HG02798 (cell line): ENCODE results near the gene BEST2.
"Not testable (repeated sequence)": the region's sequence is repeated elsewhere in the genome, so short reads cannot be mapped to it uniquely, and the experiment has no call there.

Source experiments
- ATAC-seq: cut with Tn5 transposase; IDR thresholded peaks from one replicate; pipeline ENCODE4 v1.9.1; 2021; ENCODE audit warnings: mild to moderate bottlenecking; ENCODE audit not compliant: unreplicated experiment, poor library complexity

BEST2 gene

GRCh38 chr19:12751635-12752034 lies at the start of gene BEST2:
BEST2 (plus strand) TSS chr19:12751791; CDS start chr19:12752593, 802 bp downstream.
- no peak for ATAC-seq

DNA sequence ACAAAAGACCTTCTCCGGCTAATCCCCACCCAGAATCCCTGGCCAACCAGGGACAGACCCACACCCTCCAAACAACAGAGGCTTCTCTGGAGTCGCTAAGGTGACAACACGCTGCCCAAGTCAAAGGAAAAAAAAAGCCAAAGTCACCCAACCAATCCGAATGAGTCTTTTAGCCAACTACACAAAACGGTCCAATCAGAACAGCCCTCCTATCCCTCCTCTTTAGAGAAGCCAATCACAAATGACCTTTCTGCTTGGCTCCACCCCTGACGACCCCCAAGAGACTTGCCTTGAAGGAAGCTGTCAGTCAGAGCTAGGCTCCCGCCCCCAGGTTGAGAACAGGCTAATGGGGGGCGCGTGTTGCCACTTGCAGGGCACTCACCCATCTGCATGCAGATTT lies 48.5 kb upstream of the BEST2 start:
- ATAC-seq, result no peak

DNA sequence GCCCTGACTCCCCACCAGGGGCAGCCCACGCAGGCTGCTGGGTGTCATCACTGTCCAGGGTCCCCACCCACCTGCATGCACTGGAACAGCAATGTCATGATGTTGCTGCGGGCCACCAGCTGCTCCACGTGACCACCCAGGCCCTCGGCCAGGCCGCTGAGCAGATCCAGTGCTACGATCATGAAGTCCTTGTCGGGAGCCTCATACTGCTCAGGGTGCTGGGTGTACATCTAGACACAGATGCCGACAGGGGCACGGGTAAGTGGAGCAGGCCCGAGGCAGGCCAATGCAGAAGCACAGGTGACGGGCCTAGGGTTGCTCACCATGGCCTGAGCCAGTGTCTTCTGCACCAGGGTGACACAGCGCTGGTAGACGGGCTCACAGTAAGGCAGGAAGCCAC lies 46.4 kb upstream of the BEST2 start:
- ATAC-seq, result no peak

GRCh38 chr19:12705654-12706331 lies 45.8 kb upstream of the BEST2 start:
- ATAC-seq, result no peak

DNA sequence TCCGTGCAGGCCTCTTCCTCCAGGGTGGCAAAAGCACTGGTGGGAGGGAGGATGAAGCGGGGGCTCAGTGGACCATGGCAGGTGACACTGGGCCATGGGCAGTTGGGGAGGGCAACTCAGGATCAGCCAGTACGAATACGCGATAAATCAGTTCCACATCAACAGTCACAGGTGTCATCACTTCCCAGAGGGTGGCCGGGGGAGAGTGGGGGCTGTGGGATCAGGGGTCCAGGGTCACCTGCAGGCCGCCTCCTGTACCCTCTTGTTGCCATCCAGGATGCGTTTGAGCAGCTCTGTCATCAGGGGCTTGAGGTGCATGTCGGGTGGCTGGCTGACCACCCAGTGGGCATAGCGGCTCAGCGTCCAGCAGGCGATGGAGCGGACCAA lies 45.3 kb upstream of the BEST2 start:
- ATAC-seq, result no peak

GRCh38 chr19:12708641-12709040 lies 43.0 kb upstream of the BEST2 start:
- ATAC-seq, result no peak

GRCh38 chr19:12711187-12711586 lies 40.4 kb upstream of the BEST2 start:
- no peak for ATAC-seq

- ATAC-seq, result not testable (repeated sequence)
Measured at GRCh38 chr19:12712077-12712476, 39.5 kb upstream of the BEST2 start.

DNA sequence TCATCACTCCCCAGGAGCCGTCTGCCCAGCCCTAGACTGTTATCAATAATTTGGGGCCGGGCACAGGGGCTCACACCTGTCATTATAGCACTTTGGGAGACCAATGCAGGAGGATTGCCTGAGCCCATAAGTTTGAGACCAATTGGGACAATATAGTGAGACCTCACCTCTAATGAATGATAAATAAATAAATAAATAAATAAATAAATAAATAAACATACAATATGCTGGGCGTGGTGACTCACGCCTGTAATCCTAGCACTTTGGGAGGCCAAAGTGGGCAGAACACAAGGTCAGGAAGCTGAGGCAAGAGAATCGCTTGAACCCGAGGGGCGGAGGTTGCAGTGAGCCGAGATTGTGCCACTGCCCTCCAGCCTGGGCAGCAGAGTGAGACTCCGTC lies 38.3 kb upstream of the BEST2 start:
- not testable (repeated sequence) for ATAC-seq

DNA sequence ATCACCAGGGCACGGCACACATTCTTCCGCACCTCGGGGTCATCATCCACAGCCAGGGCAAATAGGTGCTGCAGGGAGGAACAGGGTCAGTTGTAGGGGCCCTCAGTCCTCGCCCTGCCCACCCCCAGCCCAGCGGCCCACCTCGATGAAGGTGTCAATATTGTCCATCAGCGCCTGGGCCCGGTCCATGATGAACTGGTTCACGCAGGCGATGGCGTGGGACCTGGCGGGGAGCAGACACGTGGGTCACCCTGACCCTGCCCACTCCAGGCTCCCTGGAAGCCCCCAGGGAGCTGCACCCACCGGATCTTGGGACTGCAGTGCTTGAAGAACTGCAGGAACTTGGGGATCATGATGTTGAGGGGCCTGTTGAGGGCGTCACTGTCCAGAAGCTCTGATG lies 36.5 kb upstream of the BEST2 start:
- ATAC-seq, result no peak

DNA sequence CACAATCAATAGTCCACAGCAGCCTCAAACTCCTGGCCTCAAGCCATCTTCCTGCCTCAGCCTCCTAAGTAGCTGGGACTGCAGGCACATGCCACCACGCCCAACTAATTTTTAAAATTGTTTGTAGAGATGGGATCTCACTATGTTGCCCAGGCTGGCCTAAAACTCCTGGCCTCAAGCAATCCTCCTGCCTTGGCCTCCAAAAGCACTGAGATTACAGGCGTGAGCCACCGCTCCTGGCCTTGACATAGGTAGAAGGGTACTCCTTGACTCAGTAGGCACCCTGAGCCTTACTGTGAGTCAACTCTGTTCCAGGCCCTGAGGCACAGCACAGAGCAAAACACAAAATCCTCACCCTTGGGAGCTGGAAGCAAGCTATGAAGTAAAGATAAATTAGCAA lies 35.7 kb upstream of the BEST2 start:
- ATAC-seq, result no peak

- no peak for ATAC-seq
Measured at GRCh38 chr19:12720296-12720695, 31.3 kb upstream of the BEST2 start.

GRCh38 chr19:12720851-12721655 lies 30.5 kb upstream of the BEST2 start:
- ATAC-seq, result no peak

DNA sequence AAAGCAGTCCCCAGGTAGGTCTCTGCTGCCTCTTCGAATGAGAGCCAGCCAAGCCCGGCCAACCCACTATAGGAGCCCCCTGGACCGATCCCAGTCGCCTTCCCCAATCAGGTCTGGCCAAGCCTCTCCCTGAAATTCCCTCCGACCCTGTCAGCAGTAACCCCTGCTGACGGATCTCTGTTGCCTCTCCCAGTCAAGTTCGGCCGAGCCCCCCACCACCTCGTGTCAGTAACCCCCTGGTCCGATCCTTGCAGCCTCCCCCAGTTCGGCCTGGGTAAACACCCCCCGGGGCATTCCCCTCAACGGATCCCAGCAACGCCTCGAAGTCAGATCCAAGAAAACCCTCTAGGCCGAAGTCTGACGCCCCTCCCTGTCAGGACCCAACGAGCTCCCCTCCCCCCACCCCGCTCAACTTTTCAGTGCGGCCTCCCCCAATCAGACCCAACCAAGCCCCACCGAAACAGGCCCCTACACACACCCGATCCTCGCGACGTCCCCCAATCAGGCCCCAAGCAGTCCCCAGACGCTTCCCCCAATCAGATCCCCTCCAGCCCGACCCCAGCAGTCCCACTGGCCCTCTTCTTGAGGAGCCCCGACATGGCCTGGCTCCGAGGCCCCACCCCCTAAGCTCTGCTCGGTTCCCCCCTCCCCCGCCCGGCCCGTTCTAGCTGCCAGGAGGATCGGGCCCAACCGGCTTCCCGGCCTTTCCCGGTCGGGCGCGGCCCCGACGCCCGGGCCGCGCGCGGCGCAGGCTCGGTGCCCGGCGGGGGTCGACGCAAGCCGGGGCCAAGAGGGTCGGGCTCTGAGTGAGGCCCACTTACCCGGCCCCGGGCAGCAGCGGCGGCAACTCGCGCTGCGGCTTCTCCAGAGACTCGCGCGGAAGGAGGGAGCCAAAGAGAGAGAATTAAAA lies 29.7 kb upstream of the BEST2 start:
- ATAC-seq, result peak; percentile 25

GRCh38 chr19:12722566-12723380 lies 28.8 kb upstream of the BEST2 start:
- ATAC-seq, result peak; percentile 92

GRCh38 chr19:12723381-12723640 lies 28.3 kb upstream of the BEST2 start:
- ATAC-seq, result no peak

DNA sequence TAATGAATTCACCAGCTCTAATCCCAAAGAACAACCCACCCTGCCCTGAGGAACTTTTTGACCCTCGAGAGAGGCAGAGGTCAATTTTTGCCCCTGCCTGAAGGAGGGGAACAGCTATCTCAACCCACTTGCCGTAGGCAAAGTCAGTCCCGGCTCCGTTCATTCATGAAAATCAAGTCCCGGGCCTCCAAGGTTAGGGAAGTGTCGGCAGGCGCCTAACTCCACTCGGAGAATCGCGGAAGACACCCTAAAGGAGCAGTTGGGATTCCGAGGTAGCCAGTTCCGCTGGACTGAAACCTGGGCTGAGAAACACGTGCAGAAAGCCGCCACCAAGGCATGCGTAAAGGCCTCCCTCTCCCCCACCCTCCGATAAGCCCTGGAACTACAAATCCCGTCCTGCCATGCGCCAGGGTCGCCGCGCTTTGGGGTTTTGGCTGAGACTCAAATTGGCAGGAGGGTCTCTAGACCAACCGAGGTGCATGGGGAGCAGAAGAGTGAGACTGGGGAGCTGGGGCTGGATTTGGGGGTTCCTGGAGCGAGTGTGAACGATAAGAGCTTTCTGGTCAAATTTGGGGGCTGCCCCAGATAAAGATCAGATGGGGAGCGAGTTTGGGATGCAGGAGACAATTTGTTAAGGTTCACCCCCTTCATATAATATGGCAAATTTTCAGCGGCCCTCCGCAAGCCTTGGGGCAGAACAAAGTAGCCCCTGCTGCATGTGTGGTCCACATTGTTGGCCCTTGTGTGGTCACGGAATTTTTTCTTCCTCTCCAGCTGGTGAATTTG lies 27.8 kb upstream of the BEST2 start, which contains the start of gene TNPO2:
Gene TNPO2, minus strand, starts transcription at position 292 of the 786 bp plus-strand sequence. CDS start 2,955 bp downstream, outside the sequence.
- ATAC-seq, result no peak

GRCh38 chr19:12725612-12726011 lies 26.0 kb upstream of the BEST2 start:
- ATAC-seq, result not testable (repeated sequence)

GRCh38 chr19:12726988-12727316 lies 24.6 kb upstream of the BEST2 start:
- no peak for ATAC-seq
